ENCODE data around the gene ADCY6.

- TF ChIP-seq ARNTL (CRISPR knock-in tag; IDR thresholded peaks at IDR 0.05; ENCODE audit: borderline replicate concordance, low read depth) (no peak), ZFP3 (CRISPR knock-in tag; IDR thresholded peaks at IDR 0.05) (no peak), RARB (CRISPR knock-in tag; IDR thresholded peaks at IDR 0.05) (no peak)
- TF ChIP-seq, protein P1, sequence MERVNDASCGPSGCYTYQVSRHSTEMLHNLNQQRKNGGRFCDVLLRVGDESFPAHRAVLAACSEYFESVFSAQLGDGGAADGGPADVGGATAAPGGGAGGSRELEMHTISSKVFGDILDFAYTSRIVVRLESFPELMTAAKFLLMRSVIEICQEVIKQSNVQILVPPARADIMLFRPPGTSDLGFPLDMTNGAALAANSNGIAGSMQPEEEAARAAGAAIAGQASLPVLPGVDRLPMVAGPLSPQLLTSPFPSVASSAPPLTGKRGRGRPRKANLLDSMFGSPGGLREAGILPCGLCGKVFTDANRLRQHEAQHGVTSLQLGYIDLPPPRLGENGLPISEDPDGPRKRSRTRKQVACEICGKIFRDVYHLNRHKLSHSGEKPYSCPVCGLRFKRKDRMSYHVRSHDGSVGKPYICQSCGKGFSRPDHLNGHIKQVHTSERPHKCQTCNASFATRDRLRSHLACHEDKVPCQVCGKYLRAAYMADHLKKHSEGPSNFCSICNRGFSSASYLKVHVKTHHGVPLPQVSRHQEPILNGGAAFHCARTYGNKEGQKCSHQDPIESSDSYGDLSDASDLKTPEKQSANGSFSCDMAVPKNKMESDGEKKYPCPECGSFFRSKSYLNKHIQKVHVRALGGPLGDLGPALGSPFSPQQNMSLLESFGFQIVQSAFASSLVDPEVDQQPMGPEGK (CRISPR knock-in tag; IDR thresholded peaks at IDR 0.05; ENCODE audit: borderline replicate concordance), result no peak
Measured at GRCh38 chr12:48814262-48815125, 25.6 kb upstream of the ADCY6 start.

All from SK-N-SH treated with all-trans-retinoic acid at 6 μM for 48 hours (cell line).